Suprapubic skin (tissue), 4 donors: ENCODE results near the gene XYLT2.

Experiments used
- POLR2A ChIP-seq, 2 donors: fragments of 450-650 bp; IDR thresholded peaks; one replicate each; pipeline ENCODE4 v1.6.1; 2017; ENCODE audit warnings: antibody characterized with exemption in 2 of 2, mild to moderate bottlenecking in 2 of 2, moderate library complexity in 2 of 2
- POLR2AphosphoS5 ChIP-seq, 3 donors: sonication (generic); formaldehyde crosslinking; IDR thresholded peaks; one replicate each; pipeline ENCODE4 v1.6.1; 2017; ENCODE audit warnings: antibody characterized with exemption in 3 of 3
- TF ChIP-seq, protein P1 (sequence below), 2 donors: fragments of 200-600 bp in 1 of 2; fragments of 450-650 bp in 1 of 2; sonication (generic) in 1 of 2; IDR thresholded peaks; one replicate each; pipeline ENCODE4 v1.5.1; 2016 to 2019; ENCODE audit warnings: antibody characterized with exemption in 2 of 2, mild to moderate bottlenecking in 1 of 2, moderate library complexity in 1 of 2

DNA sequence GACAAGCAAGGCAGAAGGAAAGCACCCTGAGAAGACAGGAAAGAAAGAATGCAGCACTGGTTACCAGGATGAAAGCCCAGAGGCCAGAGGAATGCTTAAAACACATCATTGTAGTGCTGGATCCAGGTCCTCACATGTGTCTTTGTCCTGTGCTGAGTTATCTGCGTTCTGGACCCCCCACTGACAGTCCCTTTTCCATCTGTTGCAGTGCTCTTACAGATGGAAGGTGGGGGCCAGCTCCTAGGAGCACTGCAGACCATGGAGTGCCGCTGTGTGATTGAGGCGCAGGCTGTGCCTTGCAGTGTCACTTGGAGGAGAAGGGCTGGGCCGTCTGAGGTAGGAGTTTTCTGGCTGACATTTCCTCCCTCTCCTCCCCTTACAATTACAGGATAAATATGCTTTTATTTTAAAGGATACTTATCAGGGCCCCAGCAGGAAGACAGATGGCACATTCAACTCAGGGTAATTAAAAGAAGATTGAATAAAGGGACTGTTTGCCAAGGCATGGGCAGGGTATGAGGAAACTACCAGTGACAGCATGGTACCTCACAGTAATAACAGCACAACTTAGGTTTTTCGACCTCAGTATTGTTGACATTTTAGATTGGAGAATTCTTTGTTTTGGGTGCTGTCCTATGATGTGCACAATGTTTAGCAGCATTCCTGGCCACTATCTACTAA, 30.1 kb downstream of the XYLT2 start:
- TF ChIP-seq, protein P1, sequence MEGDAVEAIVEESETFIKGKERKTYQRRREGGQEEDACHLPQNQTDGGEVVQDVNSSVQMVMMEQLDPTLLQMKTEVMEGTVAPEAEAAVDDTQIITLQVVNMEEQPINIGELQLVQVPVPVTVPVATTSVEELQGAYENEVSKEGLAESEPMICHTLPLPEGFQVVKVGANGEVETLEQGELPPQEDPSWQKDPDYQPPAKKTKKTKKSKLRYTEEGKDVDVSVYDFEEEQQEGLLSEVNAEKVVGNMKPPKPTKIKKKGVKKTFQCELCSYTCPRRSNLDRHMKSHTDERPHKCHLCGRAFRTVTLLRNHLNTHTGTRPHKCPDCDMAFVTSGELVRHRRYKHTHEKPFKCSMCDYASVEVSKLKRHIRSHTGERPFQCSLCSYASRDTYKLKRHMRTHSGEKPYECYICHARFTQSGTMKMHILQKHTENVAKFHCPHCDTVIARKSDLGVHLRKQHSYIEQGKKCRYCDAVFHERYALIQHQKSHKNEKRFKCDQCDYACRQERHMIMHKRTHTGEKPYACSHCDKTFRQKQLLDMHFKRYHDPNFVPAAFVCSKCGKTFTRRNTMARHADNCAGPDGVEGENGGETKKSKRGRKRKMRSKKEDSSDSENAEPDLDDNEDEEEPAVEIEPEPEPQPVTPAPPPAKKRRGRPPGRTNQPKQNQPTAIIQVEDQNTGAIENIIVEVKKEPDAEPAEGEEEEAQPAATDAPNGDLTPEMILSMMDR (IDR thresholded peaks at IDR 0.05): no peak
- TF ChIP-seq POLR2A (IDR thresholded peaks at IDR 0.05): no peak
- no peak for TF ChIP-seq POLR2AphosphoS5 (IDR thresholded peaks at IDR 0.05)
